ENCODE measurements around the gene ARPC5.

DNA sequence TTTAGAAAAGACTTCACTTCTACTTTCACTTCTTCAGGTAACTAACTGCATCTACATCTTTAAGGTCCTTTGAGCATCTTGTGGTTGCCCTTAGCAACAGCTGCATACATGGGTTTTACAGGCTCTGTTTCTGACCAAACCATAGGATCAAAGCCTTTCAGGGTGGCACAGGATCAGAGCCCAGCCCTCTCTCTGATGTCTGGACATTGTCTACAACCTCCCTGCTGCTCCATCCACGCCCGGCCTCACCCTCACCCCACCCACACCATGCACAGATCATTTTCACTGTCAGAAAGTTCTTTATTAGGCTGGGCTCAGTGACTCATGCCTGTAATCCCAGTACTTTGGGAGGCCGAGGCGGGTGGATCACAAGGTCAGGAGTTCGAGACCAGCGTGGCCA, 50.5 kb downstream of the ARPC5 start:
- TF ChIP-seq GLIS3 (CRISPR knock-in tag; IDR thresholded peaks at IDR 0.05) (no peak), ZNF70 (CRISPR knock-in tag; IDR thresholded peaks at IDR 0.05) (no peak), ZFP30 (CRISPR knock-in tag; IDR thresholded peaks at IDR 0.05) (no peak), RARB (CRISPR knock-in tag; IDR thresholded peaks at IDR 0.05) (no peak), TCF4 (CRISPR knock-in tag; IDR thresholded peaks at IDR 0.05; ENCODE audit: borderline replicate concordance) (no peak)
- TF ChIP-seq, protein P1, sequence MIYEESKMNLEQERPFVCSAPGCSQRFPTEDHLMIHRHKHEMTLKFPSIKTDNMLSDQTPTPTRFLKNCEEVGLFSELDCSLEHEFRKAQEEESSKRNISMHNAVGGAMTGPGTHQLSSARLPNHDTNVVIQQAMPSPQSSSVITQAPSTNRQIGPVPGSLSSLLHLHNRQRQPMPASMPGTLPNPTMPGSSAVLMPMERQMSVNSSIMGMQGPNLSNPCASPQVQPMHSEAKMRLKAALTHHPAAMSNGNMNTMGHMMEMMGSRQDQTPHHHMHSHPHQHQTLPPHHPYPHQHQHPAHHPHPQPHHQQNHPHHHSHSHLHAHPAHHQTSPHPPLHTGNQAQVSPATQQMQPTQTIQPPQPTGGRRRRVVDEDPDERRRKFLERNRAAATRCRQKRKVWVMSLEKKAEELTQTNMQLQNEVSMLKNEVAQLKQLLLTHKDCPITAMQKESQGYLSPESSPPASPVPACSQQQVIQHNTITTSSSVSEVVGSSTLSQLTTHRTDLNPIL (CRISPR knock-in tag; IDR thresholded peaks at IDR 0.05; ENCODE audit: low read depth) = no peak
- TF ChIP-seq, protein P2, sequence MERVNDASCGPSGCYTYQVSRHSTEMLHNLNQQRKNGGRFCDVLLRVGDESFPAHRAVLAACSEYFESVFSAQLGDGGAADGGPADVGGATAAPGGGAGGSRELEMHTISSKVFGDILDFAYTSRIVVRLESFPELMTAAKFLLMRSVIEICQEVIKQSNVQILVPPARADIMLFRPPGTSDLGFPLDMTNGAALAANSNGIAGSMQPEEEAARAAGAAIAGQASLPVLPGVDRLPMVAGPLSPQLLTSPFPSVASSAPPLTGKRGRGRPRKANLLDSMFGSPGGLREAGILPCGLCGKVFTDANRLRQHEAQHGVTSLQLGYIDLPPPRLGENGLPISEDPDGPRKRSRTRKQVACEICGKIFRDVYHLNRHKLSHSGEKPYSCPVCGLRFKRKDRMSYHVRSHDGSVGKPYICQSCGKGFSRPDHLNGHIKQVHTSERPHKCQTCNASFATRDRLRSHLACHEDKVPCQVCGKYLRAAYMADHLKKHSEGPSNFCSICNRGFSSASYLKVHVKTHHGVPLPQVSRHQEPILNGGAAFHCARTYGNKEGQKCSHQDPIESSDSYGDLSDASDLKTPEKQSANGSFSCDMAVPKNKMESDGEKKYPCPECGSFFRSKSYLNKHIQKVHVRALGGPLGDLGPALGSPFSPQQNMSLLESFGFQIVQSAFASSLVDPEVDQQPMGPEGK (CRISPR knock-in tag; IDR thresholded peaks at IDR 0.05; ENCODE audit: borderline replicate concordance) = no peak

Measured in SK-N-SH treated with all-trans-retinoic acid at 6 μM for 48 hours (cell line).